NCI-H1048 (cell line): Measurements from ENCODE around the gene ATP5F1A.
"Not testable (repeated sequence)": the region's sequence is repeated elsewhere in the genome, so short reads cannot be mapped to it uniquely, and the experiment has no call there.

Source experiments
- DNase-seq: peaks from one replicate; lab custom pipeline; 2025; lab: John Stamatoyannopoulos, UW

The ATP5F1A gene

GRCh38 chr18:46047369-46047768, 50.7 kb downstream of the ATP5F1A start:
- not testable (repeated sequence) for DNase-seq

- DNase-seq: no peak
These were observed 51.4 kb downstream of the ATP5F1A start for GRCh38 chr18:46046688-46047087.

- no peak for DNase-seq
These were observed 52.0 kb downstream of the ATP5F1A start for GRCh38 chr18:46046126-46046525.

GRCh38 chr18:46042571-46043123, 55.4 kb downstream of the ATP5F1A start:
- DNase-seq: no peak

- DNase-seq: no peak
These were observed 57.4 kb downstream of the ATP5F1A start for GRCh38 chr18:46040747-46041104.

- DNase-seq: no peak
These were observed 57.9 kb downstream of the ATP5F1A start for GRCh38 chr18:46040033-46040746.

GRCh38 chr18:46037512-46038305, 60.4 kb downstream of the ATP5F1A start:
- no peak for DNase-seq

- DNase-seq: no peak
These were observed 62.1 kb downstream of the ATP5F1A start for GRCh38 chr18:46035696-46036680.

GRCh38 chr18:46034230-46034629, 63.9 kb downstream of the ATP5F1A start:
- DNase-seq: no peak

- no peak for DNase-seq
These were observed 66.4 kb downstream of the ATP5F1A start for GRCh38 chr18:46031741-46032140.
